Gastrocnemius medialis (tissue), 4 donors: ENCODE measurements around the gene ZP1.

ENCODE experiments used
- CTCF ChIP-seq, 5 experiments: fragments of 450-650 bp in 3 of 5; fragments of 200-600 bp in 2 of 5; sonication (generic) in 2 of 5; IDR thresholded peaks in 4 of 5; conservative IDR thresholded peaks in 1 of 5; 1 replicate in 4 of 5; 2 replicates in 1 of 5; pipeline ENCODE4 v1.5.1; 2016 to 2019; ENCODE audit warnings: antibody characterized with exemption in 5 of 5, mild to moderate bottlenecking in 3 of 5, moderate library complexity in 3 of 5
- POLR2A ChIP-seq, 2 donors: fragments of 450-650 bp; IDR thresholded peaks; one replicate each; pipeline ENCODE4 v1.6.1; 2017; ENCODE audit warnings: antibody characterized with exemption in 2 of 2, mild to moderate bottlenecking in 2 of 2, moderate library complexity in 2 of 2

- no peak for TF ChIP-seq POLR2A (IDR thresholded peaks at IDR 0.05)
- TF ChIP-seq CTCF (IDR thresholded peaks at IDR 0.05 in 4 of 5, conservative IDR thresholded peaks at IDR 0.05 in 1 of 5) = no peak
Measured at GRCh38 chr11:60851327-60852104, 15.8 kb upstream of the ZP1 start.
